Left forelimb (tissue), 1 donor: ENCODE measurements around the gene ZNF780B.
A peak's percentile ranks its signal among the peaks of the same experiment; 100 is the strongest.
"Not testable (repeated sequence)": the region's sequence is repeated elsewhere in the genome, so short reads cannot be mapped to it uniquely, and the experiment has no call there.

Experiments
- DNase-seq: peaks from one replicate; pipeline ENCODE4 v3.0.0-alpha.2; 2018; ENCODE audit warnings: low spot score

Gene ZNF780B

GRCh38 chr19:40038047-40038446, 18.0 kb downstream of the ZNF780B start:
- DNase-seq: not testable (repeated sequence)

DNA sequence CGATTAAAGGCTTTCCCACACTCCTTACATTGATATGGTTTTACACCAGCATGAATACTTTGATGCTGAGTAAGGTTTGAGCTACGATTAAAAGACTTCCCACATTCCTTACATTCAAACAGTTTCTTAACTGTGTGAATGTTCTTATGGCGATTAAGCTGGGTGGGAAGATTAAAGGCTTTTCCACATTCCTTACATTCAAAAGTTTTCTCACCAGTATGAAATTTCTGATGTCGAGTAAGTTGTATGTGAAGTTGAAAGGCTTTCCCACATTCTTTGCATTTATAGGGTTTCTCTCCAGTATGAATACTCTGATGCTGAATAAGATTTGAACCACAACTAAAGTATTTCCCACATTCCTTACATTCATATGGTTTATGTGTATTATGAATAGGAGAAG, 20.0 kb downstream of the ZNF780B start:
- DNase-seq: no peak

- no peak for DNase-seq
These were observed 22.0 kb downstream of the ZNF780B start for GRCh38 chr19:40033989-40034560.

GRCh38 chr19:40026597-40026970, 29.4 kb downstream of the ZNF780B start:
- no peak for DNase-seq

- no peak for DNase-seq
These were observed 30.0 kb downstream of the ZNF780B start for GRCh38 chr19:40025938-40026596.

DNA sequence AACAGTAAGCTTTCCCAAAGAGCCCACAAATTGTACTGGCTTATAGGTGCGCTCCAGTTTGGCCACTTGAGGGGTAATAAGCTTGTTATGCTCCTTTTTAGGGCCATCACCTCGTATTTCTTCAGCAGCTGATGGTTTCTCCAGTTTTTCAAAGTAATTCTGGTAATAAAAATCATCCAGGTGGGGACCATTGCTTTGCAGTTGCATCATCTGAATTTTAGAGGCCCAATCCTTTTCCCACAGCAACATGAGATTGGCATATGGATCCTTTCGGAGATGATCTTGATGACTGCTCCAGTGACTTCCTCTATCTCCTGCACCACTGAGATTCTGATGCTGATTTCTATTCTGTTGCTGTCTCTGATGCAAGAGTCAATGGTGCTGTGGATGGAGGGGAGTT, 32.1 kb downstream of the ZNF780B start:
- DNase-seq: no peak

DNA sequence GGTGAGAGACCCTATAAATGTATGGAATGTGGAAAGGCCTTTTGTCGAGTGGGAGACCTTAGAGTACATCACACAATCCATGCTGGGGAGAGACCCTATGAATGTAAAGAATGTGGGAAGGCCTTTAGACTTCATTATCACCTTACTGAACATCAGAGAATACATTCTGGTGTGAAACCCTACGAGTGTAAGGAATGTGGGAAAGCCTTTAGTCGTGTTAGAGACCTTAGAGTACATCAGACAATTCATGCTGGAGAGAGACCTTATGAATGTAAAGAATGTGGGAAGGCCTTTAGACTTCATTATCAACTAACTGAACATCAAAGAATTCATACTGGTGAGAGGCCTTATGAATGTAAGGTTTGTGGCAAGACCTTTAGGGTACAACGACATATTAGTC, 42.0 kb downstream of the ZNF780B start:
- DNase-seq: no peak

DNA sequence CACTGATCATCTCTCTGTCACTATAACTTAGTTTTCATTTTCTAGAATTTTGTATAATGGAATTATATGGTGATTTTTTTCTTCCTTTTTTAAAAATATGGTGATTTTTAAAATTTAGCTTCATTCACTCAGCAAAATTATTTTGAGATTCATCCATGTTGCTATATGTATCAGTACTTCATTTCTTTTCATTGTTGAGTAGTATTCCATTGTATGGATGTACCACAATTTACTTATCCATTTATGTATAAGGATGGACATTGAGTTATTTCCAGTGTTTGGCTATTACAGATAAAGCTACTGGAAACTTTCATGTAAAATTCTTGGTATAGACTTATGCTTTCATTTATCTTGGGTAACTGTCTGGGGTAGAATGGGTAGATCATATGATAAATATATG, 46.4 kb downstream of the ZNF780B start:
- no peak for DNase-seq

- DNase-seq: no peak
These were observed 49.7 kb downstream of the ZNF780B start for GRCh38 chr19:40006273-40006691.

GRCh38 chr19:40005691-40006272, 50.2 kb downstream of the ZNF780B start:
- no peak for DNase-seq

DNA sequence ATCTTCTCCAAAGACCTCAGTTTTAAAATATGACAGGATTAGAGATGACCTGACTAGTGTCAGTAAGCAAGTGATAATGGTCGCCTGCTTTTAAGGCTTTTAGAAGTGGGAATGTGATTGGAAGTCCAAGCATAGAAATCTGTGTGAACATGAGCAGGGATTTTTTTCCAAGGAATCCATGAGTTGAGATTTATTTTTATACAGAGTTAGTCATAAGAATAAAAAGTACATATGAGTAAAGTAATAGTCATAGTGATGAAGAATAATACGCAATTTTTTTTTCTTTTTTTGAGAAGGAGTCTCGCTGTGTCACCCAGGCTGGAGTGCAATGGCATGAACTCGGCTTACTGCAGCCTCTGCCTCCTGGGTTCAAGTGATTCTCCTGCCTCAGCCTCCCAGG, 57.5 kb downstream of the ZNF780B start:
- DNase-seq: no peak

DNA sequence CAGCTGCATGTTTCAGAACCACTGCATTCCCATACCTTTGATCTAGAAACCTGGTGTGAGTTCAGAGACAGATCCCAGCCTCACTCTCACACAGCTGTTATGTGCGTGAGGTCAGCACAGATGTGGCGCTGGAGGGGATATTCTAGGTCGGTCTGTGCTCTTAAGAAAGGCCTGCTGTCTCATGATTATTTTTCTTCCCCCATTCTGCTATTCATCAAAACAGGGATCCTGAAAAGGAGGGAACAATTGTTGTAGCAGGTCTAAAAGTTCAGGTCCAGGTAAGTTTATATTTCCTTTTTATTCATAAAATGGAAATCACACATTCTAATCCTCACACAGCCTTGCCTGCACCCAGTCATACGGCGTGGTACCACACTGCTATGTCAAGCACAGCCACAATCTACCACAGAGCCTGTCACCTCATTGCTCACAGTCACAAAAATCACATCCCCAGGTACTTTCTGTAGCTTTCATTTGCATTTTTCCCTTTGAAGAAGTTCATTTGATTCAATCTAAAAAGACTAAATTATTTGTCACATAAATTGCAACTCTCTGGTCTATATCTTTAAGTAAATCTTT, 58.3 kb downstream of the ZNF780B start:
- no peak for DNase-seq

- DNase-seq: peak; percentile 93
These were observed 59.0 kb downstream of the ZNF780B start, which contains the start of gene ZNF546 for GRCh38 chr19:39996811-39997637. ZNF546 (plus strand) TSS chr19:39997060; CDS start chr19:39998327, 1,267 bp downstream.

GRCh38 chr19:39996218-39996810, 59.7 kb downstream of the ZNF780B start:
- DNase-seq: no peak

- DNase-seq: no peak
These were observed 60.2 kb downstream of the ZNF780B start for GRCh38 chr19:39995794-39996193.

GRCh38 chr19:39994361-39994760, 61.7 kb downstream of the ZNF780B start:
- no peak for DNase-seq

- DNase-seq: no peak
These were observed 62.4 kb downstream of the ZNF780B start for GRCh38 chr19:39993605-39994004.

- DNase-seq: no peak
These were observed 68.4 kb downstream of the ZNF780B start for GRCh38 chr19:39987596-39987995.

GRCh38 chr19:39987167-39987566, 68.9 kb downstream of the ZNF780B start:
- DNase-seq: no peak

GRCh38 chr19:39986643-39987042, 69.4 kb downstream of the ZNF780B start:
- DNase-seq: no peak

GRCh38 chr19:39983695-39984300, 72.2 kb downstream of the ZNF780B start:
- DNase-seq: no peak

GRCh38 chr19:39982883-39983282, 73.1 kb downstream of the ZNF780B start:
- no peak for DNase-seq
